PC-3 (cell line): ENCODE measurements around the gene MRPL49.

Experiments
- CTCF ChIP-seq: fragments of 300-600 bp; sonication (generic); conservative IDR thresholded peaks from 2 replicates; pipeline ENCODE4 v1.5.1; 2017; ENCODE audit warnings: antibody characterized with exemption, low read depth, mild to moderate bottlenecking, low read length
- EZH2 ChIP-seq: fragments of 300-600 bp; sonication (generic); IDR thresholded peaks from one replicate; pipeline ENCODE4 v1.6.1; 2017; ENCODE audit warnings: antibody characterized with exemption, mild to moderate bottlenecking, low read length; ENCODE audit not compliant: unreplicated experiment
- EZH2phosphoT487 ChIP-seq: fragments of 300-600 bp; sonication (generic); IDR thresholded peaks from 2 replicates; pipeline ENCODE4 v1.6.1; 2018; ENCODE audit warnings: mild to moderate bottlenecking, antibody characterized with exemption, low read length, borderline replicate concordance

DNA sequence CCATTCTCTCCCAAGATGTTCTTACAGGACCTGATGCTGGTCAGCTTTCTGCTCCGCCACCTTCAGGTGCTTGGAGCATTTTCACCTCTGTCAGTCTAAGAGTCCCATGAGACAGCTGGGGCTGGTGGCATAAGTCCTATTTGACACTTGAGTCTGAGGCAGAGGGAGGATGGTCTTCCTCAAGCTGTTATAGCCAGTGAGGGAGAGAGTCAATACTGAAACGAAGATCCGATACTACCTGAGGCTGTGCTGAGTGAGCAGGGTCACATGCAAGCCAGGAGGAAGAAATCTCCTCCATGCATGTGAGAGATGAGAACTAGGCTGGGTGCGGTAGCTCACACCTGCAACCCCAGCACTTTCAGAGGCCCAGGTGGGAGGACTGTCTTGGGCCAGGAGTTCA, 32.5 kb upstream of the MRPL49 start:
- TF ChIP-seq CTCF: no peak
- no peak for TF ChIP-seq EZH2phosphoT487
- no peak for TF ChIP-seq EZH2
